Activated CD4-positive, alpha-beta T cell treated with anti-CD3 and anti-CD28 coated beads for 4 hours (primary cell): ENCODE measurements around the gene RRAGB.
"Not testable (repeated sequence)": the region's sequence is repeated elsewhere in the genome, so short reads cannot be mapped to it uniquely, and the experiment has no call there.

Source experiments
- DNase-seq, 2 donors: peaks; one replicate each; pipeline ENCODE4 v3.0.0-alpha.2; 2020

The RRAGB gene, protein sequence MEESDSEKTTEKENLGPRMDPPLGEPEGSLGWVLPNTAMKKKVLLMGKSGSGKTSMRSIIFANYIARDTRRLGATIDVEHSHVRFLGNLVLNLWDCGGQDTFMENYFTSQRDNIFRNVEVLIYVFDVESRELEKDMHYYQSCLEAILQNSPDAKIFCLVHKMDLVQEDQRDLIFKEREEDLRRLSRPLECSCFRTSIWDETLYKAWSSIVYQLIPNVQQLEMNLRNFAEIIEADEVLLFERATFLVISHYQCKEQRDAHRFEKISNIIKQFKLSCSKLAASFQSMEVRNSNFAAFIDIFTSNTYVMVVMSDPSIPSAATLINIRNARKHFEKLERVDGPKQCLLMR

DNA sequence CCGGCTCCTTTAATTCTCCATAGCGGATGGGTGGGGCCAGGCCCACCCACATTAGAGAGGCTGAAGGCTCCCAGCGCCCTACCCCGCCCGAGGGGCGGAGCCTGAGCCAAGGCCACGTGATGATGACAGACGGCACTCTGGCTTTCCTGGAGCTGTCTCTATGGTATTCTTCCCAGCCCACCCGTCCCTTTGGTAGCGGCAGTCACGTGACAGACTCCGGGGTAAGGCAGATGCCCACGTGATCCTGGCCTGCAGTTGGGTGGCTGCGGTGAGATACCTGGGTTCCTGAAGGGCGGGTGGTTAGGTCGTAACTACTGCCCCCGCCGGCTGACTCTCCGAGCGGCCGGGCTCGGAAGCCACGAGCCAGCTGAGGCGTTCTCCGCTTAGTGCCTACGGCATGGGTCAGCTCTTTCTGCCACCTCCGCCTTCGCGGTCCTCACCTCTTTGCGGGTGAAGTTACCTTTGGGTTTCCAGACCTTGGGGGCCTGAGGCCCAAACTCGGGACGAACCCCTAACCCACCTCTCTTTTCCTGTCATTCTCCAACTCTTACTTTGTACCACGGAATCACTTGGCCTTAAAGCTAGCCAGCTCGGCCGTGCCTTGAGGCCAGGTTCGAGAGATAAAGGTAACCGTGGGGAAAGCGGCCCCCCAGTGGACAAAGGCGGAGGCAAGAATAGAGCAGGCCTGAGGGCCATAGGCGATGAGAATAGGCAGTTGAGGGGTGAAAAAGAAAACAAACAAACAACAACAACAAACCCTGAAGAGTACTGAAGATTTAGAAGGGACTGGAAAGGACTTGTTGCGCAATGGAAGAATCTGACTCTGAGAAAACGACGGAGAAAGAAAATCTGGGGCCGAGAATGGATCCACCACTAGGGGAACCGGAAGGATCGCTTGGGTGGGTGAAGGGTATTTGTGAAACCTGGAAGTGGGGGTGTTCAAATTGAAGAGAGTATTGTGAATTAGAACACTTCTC, at the start of gene RRAGB:
Gene RRAGB, plus strand, starts transcription at position 229 of the 977 bp plus-strand sequence. Its CDS starts 579 bp downstream, at position 808.
- peak; percentile 89 to 90 for DNase-seq

DNA sequence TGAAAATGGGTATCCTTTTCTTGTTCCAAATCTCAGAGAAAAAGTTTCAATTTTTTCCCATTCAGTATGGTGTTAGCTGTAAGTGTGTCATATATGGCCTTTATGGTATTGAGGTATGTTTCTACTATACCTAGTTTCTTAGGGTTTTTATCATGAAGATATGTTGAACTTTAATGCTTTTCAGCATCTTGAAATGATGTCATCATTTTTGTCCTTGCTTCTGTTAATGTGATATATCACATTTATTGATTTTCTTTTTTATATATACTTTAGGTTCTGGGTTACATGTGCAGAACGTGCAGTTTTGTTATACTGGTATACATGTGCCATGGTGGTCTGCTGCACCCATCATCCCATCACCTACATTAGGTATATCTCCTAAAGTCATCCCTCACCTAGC, 49.5 kb upstream of the RRAGB start:
- DNase-seq, result no peak

DNA sequence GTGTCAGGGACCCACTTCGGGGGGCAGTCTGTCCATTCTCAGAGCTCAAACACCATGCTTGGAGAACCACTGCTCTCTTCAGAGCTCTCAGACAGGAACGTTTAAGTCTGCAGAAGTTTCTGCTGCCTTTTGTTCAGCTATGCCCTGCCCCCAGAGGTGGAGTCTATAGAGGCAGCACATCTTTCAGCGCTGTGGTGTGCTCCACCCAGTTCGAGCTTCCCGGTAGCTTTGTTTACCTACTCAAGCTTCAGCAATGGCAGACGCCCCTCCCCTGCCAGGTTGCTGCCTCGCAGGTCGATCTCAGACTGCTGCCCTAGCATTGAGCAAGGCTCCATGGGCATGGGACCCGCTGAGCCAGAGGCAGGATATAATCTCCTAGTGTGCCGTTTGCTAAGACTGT, 29.0 kb upstream of the RRAGB start:
- not testable (repeated sequence) for DNase-seq

DNA sequence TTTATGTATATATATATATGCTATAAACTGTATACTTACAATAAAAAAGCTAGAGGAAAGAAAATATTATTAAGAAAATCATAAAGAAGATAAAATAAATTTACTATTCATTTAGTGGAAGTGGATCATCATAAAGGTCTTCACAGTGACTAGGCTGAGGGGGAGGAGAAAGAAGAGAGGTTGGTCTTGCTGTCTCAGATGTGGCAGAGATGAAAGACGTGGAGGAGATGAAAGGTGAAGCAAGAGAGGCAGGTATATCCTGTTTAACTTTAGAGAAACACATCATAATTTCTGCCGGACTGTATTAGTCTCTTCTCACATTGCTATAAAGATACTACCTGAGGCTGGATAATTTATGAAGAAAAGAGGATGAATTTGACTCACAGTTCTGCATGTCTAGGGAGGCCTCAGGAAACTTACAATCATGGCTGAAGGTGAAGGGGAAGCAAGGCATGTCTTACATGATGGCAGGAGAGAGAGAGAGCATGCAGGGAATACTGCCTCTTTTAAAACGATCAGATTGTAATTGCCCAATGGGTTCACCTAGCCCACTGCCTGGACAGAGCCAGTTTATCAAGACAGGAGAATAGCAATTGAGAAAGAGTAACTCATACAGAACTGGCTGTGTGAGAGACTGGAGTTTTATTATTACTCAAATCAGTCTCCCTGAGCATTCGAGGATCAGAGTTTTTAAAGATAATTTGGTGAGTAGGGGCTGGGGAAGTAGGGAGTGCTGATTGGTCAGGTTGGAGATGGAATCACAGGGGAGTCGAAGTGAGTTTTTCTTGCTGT, 22.1 kb upstream of the RRAGB start:
- no peak for DNase-seq

DNA sequence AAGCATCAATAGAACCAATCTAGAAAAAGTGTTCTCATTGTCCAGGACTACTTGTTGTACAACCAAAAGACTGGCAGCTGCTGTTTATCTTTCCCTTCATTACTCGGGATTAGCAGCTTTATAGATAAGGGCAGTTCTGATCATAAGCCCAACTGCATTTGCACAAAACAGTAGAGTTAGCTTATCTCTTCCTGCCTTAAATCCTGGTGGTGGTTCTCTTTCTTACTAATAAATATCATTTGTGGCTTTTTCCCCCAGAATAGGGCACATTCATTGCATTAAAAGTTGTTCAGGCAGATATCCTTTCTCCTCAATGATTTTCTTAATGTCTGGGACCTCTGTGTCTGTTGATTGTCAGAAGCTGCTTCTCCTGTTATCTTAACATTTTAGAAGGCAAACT, 20.2 kb upstream of the RRAGB start:
- DNase-seq, result no peak

DNA sequence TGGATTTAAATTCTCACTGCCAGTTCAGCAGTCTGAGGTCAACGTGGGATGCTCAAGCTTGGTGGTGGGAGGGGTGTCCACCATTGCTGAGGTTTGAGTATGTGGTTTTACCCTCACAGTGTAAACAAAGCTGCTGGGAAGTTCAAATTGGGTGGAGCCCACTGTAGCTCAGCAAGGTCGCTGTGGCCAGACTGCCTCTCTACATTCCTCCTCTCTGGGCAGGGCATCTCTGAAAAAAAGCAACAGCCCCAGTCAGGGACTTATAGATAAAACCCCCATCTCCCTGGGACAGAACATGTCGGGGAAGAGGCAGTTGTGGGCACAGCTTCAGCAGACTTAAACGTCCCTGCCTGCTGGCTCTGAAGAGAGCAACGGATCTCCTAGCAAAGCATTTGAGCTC, 14.9 kb upstream of the RRAGB start:
- DNase-seq, result no peak

DNA sequence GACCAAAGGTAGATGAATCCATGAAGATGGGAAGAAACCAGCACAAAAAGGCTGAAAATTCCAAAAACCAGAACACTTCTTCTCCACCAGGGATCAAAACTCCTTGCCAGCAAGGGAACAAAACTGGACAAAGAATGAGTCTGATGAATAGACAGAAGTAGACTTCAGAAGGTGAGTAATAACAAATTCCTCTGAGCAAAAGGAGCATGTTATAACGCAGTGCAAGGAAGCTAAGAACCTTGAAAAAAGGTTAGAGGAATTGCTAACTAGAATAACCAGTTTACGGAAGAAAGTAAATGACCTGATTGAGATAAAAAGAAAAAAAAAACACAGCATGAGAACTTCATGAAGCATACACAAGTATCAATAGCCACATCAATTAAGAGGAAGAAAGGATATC, 14.1 kb upstream of the RRAGB start:
- not testable (repeated sequence) for DNase-seq

DNA sequence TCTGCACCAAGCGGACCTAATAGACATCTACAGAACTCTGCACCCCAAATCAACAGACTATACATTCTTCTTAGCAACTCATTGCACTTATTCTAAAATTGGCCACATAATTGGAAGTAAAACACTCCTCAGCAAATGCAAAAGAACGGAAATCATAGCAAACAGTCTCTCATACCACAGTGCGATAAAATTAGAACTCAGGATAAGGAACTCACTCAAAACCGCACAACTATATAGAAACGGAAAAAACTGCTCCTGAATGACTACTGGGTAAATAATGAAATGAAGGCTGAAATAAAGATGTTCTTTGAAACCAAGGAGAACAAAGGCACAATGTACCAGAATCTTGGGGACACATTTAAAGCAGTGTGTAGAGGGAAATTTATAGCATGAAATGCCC, 12.5 kb upstream of the RRAGB start:
- not testable (repeated sequence) for DNase-seq

DNA sequence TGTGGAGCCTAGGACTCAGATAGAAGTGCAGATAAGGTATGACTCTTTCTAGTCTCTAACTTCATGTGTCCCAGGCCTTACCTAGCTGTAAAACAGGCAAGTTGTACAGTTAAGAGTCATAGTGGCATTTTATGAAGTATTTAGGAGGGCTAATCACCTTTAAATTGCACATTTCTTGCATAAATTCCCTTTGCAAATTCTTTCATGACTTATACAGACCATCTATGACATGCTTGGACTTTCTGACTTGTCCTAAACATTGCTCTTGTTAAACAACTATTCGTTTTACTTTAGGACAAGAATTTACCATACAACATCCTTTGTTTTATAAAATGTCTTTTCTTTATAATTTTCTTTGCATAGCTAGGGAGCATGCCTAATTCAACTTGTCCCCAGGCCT, 7.8 kb upstream of the RRAGB start:
- DNase-seq, result no peak

DNA sequence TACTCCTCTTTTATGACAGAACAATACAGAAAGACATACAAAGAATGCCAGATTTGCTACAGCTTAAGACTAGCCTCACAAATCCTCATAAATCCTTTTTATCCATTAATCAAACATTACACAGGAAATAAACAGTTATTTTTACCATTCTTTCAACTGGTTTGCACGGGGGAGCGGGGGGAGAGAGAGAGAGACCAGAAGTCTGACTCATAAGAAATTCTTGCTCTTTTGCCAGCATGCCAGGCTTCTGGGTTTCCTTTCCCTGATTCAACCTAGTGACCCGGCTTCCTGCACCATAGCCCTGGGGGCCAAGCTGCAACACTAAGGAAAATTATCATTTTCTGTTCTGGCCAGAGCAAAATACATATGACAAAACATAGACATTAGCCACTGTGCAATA, 6.8 kb upstream of the RRAGB start:
- no peak for DNase-seq

DNA sequence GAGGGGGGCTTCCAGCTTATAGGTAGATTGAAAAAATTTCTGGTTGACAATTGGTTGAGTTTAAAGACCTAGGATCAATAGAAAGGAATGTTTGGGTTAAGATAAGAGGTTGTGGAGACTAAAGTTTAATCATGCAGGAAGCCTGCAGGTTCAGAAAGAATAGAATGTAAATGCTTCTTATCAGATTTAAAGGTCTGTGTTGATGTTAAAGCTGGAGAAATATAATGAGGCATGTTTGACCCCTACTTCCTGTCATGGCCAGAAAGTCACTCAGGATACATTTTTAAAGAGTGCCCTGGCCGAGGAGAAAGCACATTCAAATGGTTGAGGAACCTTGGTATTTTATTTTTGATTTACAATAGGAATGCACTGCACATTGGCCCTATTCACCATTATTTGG, 3.9 kb upstream of the RRAGB start:
- DNase-seq, result no peak

DNA sequence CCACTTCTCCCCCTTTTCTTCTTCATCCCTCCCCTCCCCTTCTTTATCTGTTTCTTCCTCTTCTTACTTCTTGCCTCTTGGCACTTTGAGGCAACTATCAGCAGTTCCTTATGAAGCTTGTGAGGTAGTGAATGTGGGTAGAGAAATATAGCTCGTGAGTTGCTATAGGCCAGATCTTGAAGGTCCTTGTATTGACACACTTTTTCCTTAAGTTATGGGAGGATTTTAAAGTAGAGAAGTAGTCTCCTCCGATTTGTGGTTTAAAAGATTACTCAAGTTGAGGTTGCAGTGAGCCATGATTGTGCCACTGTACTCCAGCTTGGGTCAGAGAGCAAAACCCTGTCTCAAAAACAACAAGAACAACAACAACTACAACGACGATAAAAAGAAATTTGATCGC, 3.4 kb upstream of the RRAGB start:
- DNase-seq, result no peak

DNA sequence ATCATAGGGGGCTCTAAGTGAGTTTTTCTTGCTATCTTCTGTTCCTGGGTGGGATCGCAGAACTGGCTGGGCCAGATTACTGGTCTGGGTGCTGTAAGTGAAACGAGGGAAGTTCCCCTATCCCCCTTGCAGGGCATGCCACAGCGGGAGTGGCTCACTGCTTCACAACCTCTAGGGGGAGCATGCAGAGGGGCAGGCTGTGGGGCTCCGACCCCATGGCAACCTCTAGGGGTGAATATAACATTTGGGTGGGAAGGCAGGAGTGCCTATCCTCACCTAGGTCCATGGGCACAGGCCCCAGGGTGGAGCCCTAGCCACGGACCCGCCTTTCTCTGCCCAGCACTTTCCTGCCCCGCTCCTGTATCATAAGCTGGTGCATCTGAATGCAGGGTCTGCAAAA, 1.7 kb upstream of the RRAGB start:
- no peak for DNase-seq

DNA sequence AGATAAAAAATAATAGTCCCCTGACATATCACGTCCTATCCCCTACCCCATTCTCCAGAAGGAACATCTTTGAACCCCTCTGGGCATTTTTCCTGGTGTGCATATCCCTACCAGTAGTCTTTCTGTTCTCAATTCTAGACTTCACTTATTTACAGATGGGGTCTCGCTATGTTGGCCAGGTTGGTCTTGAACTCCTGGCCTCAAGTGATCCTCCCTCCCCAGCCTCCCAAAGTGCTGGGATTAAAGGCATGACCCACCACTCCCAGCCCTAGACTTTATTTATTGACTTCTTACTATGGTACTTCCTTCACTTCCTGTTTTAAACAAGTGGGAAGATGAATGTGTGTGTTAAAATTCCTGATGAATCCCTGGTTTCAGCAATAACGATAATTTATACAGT, 612 bp upstream of the RRAGB start:
- no peak for DNase-seq

DNA sequence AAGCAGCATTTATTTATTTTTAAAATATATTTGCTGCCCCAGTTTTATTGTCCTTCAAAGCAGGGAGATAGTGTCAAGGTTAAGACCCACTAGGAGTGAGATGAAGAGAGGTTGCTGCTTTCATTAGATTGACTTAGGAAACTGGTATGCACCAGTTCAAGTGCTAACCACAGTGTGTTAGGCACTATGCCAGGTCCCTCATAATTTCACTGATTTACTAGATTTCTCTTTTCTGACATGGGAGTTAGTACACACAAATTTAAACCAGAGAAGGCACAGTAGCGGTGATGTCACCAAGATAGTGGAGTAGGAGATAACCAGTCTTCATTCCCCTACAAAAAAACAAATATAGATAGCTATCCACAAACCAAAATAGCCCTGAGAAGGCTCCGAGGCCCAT, 14.3 kb downstream of the RRAGB start:
- no peak for DNase-seq

DNA sequence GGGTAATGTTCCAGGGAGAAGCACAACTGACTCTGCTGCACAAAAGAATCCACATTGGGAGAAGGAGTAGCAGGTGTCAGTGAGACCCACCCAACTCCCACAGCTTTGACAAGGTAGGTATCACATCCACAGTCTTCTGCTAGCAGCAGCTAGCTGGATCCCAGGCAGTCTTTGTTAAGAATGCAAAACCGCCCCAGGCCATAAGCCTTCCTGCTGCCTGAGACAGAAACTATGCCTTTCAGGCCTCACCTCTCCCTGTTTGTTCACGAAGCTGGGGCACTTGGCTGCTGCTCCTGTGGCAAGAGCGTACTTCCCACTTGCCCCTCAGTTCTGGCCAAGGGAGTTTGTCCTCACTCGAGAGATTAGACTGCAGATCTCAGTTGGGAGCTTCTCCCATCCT, 21.4 kb downstream of the RRAGB start:
- no peak for DNase-seq

DNA sequence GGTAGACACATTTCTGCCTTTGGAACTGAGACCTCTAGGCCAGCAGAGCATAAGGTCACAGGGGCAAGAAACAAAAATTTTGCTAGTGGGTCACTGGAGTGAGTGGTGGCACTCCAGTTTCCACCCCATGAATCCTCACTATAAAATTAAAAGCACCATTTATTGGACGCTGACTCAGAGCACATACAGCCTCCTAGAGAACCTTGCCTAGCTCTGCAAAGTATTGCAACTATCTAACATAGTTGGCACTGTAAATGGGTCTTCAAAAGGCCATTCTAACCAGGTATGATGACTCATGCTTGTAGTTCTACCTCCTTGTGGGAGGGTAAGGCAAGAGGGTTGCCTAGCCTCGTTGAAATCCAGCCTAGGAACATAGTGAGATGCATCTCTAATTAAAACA, 25.1 kb downstream of the RRAGB start:
- no peak for DNase-seq

DNA sequence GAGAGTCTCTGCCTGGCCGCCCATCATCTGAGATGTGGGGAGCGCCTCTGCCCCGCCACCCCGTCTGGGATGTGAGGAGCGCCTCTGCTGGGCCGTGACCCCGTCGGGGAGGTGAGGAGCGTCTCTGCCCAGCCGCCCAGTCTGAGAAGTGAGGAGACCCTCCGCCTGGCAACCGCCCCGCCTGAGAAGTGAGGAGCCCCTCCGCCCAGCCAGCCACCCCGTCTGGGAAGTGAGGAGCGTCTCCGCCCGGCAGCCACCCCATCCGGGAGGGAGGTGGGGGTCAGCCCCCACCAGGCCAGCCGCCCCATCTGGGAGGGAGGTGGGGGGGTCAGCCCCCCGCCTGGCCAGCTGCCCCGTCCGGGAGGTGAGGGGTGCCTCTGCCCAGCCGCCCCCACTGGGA, 30.9 kb downstream of the RRAGB start:
- not testable (repeated sequence) for DNase-seq

DNA sequence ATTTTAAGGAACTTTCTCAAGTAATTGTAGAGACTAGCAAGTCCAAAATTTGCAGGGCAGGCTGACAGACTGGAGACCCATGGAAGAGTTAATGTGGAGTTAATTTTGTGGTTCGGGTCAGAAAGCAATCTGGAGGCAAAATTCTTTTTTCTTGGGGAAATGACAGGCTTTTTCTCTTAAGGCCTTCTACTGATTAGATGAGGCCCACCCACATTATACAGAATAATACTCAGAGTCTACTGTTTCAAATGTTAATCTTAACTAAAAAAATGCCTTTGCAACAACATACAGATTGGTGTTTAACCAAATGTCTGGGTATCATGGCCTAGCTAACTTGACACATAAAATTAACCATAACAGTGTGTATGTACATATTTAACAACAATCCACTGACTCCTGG, 32.7 kb downstream of the RRAGB start:
- no peak for DNase-seq

DNA sequence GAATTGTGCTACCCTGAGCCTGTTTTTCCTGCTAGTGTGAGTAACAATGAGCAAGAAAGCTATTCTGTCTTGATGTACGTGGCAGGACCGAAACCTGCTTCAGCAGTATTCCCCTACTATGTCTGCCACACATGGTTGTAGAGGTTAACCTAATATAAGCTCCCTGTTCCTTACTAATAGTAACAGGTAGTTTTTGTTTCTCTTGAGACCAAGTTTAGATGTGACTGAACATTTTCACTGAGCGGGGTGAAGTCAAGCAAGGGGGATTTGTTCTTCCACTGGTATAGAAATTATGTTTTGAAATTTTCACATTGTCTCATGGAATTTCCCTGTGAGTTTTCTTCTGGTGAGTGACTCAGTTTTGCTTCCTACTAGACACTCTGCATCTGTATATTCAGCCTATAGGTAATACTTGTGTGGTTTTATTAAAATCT, 37.3 kb downstream of the RRAGB start:
- no peak for DNase-seq

DNA sequence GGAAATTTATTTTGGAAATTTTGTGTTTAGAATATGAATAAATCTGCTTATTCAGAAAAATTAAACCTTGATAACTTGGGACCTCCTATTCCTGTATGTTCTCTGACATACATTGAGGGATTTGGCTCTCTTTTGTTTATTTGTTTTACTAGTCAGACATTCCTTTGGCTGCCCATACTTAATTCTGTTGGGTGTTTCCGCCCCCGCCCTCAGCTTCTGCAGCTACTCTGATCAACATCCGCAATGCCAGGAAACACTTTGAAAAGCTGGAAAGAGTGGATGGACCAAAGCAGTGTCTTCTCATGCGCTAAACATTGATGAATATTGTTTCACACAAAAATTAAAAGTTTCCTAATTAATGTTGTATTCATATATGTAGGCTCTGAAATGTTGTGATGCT, 40.5 kb downstream of the RRAGB start:
- no peak for DNase-seq

DNA sequence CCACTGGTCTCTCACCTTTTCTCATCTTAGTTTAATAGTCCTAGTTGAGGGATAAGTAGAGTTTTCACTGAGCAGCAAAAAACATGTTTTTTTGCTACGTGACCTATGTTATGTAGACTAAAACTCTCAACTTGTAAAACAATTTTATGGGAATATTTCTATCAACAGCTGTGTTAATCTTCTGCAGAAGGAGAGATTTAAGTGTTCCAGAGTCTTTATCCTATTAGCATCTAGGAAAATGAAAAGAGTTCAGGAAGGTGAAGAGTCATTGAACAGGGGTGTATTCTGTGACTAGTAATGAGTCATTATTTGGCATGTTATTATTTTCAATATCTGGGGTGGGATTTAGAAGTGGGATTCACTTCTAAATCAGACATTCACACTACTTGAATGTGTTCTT, 41.9 kb downstream of the RRAGB start:
- no peak for DNase-seq

DNA sequence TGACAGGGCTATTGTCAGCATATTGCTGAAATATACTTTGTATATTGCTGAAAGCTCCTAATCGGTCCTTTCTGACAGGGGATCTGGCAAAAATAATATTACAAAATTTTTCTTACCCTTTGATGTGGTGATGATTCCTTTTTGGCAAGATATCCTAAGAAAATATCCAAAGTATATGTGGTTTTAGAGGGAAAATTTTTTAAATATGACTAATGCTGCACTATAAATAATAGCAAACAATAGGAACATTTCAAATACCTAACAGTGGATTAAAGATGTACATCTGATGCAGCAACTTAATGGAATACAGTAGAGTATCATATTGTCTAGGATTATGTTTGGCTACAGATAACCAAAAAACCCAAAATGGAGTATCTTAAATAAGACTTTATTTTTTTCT, 49.6 kb downstream of the RRAGB start:
- DNase-seq, result no peak
